ENCODE data around the gene TM9SF4. TPM values are rescaled to one million over a fixed set of nuclear protein-coding genes. Genes with fewer than 3 reads are reported as not detected.

The TM9SF4 gene
- total RNA-seq, 1 experiment from 2014 or later: 36.9 TPM

DNA sequence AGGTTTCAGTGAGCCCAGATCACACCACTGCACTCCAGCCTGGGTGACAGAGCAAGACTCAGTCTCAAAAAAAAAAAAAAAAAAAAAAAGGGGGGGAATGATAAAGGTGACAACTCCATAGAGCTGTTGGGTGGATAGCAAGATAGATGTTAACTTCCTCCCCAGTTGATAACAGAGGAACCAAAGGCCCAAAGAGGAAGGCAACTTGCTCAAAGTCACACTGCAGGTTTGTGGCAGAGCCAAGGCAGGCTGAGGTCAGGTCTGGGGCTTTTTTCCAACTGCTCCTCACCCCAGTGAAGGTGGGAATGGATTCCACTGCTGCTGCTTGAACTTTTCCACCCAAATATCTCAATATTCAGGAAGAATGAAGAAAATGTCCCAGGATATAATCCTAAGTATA lies 30.7 kb upstream of the TM9SF4 start:
- no peak overlapping the region for H3K4me3 ChIP-seq (ENCODE audit: insufficient read depth, low read depth, low read length)
- no peaks in the 10 kb centered on the region for H3K27me3 ChIP-seq (ENCODE audit: control insufficient read depth, insufficient read depth, low read length)
- no peaks in the 10 kb centered on the region for H3K36me3 ChIP-seq (replicated peaks; ENCODE audit: control insufficient read depth, insufficient read depth, low read length)
- DNase-seq: no peak

GRCh38 chr20:32079655-32080109 lies 29.8 kb upstream of the TM9SF4 start:
- H3K4me3 ChIP-seq (ENCODE audit: insufficient read depth, low read depth, low read length): no peak overlapping the region
- DNase-seq: peak; percentile 62
- no peaks in the 10 kb centered on the region for H3K27me3 ChIP-seq (ENCODE audit: control insufficient read depth, insufficient read depth, low read length)
- no peaks in the 10 kb centered on the region for H3K36me3 ChIP-seq (replicated peaks; ENCODE audit: control insufficient read depth, insufficient read depth, low read length)

- no peak for DNase-seq
- Histone ChIP-seq H3K27me3 (ENCODE audit: control insufficient read depth, insufficient read depth, low read length) (no peaks in the 10 kb centered on the region), H3K4me3 (ENCODE audit: insufficient read depth, low read depth, low read length) (no peak overlapping the region), H3K36me3 (replicated peaks; ENCODE audit: control insufficient read depth, insufficient read depth, low read length) (no peaks in the 10 kb centered on the region)
Observed at GRCh38 chr20:32080783-32081182, 28.7 kb upstream of the TM9SF4 start.

DNA sequence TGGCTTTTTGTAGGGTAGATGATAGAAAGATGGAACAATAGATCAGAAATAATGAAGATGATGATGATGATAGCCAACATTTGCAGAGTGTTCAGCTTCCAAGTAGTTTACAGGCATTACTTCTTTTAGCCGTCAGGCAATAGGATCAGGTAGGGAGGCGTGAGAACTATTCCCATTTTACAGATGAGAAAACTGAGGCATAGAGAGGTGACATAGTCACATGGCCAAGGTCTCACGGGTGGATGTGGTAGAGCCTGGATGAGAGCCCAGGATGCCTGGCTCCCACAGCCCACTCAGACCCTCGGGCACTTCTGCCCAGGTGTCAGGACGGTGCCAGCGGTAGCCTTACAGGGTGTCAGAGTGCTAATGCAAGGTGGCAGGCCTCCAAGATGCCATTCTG lies 26.0 kb upstream of the TM9SF4 start:
- no peak for DNase-seq
- H3K36me3 ChIP-seq (replicated peaks; ENCODE audit: control insufficient read depth, insufficient read depth, low read length): no peaks in the 10 kb centered on the region
- H3K27me3 ChIP-seq (ENCODE audit: control insufficient read depth, insufficient read depth, low read length): no peaks in the 10 kb centered on the region
- no peak overlapping the region for H3K4me3 ChIP-seq (ENCODE audit: insufficient read depth, low read depth, low read length)

DNA sequence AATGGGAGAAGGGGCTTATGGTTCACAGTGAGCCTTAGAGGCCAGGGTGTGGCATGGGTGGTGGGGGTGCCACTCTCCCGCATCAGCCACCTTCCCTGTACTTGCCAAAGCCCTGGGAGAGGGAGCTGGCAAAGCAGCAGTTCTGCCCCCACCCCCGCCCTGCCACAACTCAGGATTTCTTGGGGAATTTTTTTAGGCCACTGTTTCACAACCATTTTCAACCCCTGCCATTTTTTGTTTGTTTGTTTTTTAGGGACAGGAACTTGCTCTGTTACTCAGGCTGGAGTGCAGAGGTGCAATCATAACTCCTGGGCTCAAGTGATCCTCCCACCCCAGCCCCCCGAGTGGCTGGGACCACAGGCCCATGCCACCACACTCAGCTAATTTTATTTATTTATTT lies 22.4 kb upstream of the TM9SF4 start:
- no peak for DNase-seq
- H3K27me3 ChIP-seq (ENCODE audit: control insufficient read depth, insufficient read depth, low read length): no peaks in the 10 kb centered on the region
- no peak overlapping the region for H3K4me3 ChIP-seq (ENCODE audit: insufficient read depth, low read depth, low read length)
- no peaks in the 10 kb centered on the region for H3K36me3 ChIP-seq (replicated peaks; ENCODE audit: control insufficient read depth, insufficient read depth, low read length)

- no peak overlapping the region for H3K4me3 ChIP-seq (ENCODE audit: insufficient read depth, low read depth, low read length)
- DNase-seq: no peak
- H3K36me3 ChIP-seq (replicated peaks; ENCODE audit: control insufficient read depth, insufficient read depth, low read length): no peaks in the 10 kb centered on the region
- no peaks in the 10 kb centered on the region for H3K27me3 ChIP-seq (ENCODE audit: control insufficient read depth, insufficient read depth, low read length)
Observed at GRCh38 chr20:32088759-32089158, 20.8 kb upstream of the TM9SF4 start.

DNA sequence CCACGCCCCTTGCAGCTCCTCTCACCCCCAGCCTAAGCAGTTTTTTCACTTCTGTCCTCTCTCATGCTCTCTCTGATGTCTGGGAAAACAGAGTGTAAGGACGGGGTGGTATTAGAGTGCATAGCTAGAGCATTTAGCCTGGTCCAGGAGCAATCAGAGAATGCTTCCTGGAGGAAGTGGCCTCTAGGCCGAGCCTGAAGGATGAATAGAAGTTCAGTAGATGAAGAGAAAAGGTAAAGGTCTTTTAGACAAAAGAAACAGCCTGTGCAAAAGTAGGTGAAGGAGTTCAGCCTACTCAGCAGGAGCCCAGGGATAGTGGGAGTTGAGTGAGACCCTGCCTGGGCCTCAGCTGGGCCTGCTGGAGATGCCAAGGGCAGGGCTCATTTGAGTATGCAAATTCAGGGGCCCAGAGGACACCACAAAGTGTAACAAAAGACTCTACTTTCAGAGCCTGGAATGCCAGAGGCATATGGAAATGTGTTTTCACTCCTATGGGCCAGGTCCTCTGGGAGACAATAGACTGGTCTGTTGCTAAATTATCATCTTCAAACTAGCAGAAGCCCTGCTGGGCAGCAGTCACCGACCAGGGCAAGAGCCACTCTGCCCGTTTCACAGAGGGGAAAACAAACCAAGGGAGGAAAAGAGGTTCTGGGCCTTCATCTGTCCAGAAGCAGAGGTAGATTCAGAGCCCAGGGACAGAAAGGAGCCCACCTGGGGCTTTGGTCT lies 19.7 kb upstream of the TM9SF4 start:
- no peaks in the 10 kb centered on the region for H3K27me3 ChIP-seq (ENCODE audit: control insufficient read depth, insufficient read depth, low read length)
- H3K36me3 ChIP-seq (replicated peaks; ENCODE audit: control insufficient read depth, insufficient read depth, low read length): no peaks in the 10 kb centered on the region
- DNase-seq: peak; percentile 87
- H3K4me3 ChIP-seq (ENCODE audit: insufficient read depth, low read depth, low read length): no peak overlapping the region

GRCh38 chr20:32091888-32092346 lies 17.6 kb upstream of the TM9SF4 start:
- no peaks in the 10 kb centered on the region for H3K27me3 ChIP-seq (ENCODE audit: control insufficient read depth, insufficient read depth, low read length)
- H3K36me3 ChIP-seq (replicated peaks; ENCODE audit: control insufficient read depth, insufficient read depth, low read length): no peaks in the 10 kb centered on the region
- peak; percentile 82 for DNase-seq
- H3K4me3 ChIP-seq (ENCODE audit: insufficient read depth, low read depth, low read length): no peak overlapping the region

DNA sequence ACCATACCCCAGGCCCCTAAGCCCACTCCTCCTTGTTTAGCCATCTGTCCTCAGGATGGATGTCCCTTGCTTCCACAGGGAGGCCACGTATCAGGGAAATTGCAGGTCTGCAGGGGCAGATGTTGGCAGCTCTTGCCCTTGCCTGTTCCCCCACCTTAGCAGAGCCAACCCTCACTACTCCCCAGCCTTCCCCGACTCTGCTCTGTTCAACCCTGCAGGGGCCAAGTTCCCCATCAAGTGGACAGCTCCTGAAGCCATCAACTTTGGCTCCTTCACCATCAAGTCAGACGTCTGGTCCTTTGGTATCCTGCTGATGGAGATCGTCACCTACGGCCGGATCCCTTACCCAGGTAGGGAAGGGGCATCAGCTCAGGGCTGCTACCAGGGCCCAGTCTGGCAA lies 10.7 kb upstream of the TM9SF4 start:
- H3K27me3 ChIP-seq (ENCODE audit: control insufficient read depth, insufficient read depth, low read length): peaks cover 2% of the 10 kb centered on the region; the same call in 1 of the 2 replicates
- H3K4me3 ChIP-seq (ENCODE audit: insufficient read depth, low read depth, low read length): no peak overlapping the region
- no peak for DNase-seq
- no peaks in the 10 kb centered on the region for H3K36me3 ChIP-seq (replicated peaks; ENCODE audit: control insufficient read depth, insufficient read depth, low read length)

- Histone ChIP-seq H3K27me3 (ENCODE audit: control insufficient read depth, insufficient read depth, low read length) (no peaks in the 10 kb centered on the region; the same call in 1 of the 2 replicates), H3K4me3 (ENCODE audit: insufficient read depth, low read depth, low read length) (no peak overlapping the region; the same call in 1 of the 2 replicates), H3K36me3 (replicated peaks; ENCODE audit: control insufficient read depth, insufficient read depth, low read length) (no peaks in the 10 kb centered on the region; the same call in 1 of the 2 replicates)
- DNase-seq: no peak
Observed at GRCh38 chr20:32108814-32109391, 611 bp upstream of the TM9SF4 start.

DNA sequence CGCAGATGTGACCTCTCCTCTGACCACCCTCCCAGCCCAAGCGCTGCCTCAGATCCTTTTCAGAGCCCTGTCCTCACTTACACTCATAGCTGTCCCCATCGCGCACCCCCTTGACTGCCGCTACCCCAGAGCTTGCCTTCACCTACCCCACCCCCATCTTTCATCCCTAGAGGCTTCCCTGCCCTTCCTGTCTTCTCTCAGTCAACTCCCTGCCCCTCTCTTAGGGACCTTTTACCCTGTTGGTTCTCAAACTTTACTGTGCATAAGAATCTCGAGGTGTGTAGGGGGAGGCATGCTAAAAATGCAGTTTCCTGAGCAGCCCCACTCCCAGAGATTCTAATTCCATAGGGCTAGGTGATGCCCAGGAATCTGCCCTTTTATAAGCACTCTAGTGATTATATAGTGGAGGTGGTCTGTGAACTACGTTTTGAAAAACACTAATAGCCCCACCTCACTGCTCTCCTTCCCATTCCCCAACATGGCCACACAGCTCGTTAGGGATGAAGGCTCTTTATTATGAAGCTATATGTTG lies 725 bp downstream of the TM9SF4 start:
- DNase-seq: no peak
- peaks cover under 1% of the 10 kb centered on the region for H3K36me3 ChIP-seq (replicated peaks; ENCODE audit: control insufficient read depth, insufficient read depth, low read length)
- H3K27me3 ChIP-seq (ENCODE audit: control insufficient read depth, insufficient read depth, low read length): no peaks in the 10 kb centered on the region

DNA sequence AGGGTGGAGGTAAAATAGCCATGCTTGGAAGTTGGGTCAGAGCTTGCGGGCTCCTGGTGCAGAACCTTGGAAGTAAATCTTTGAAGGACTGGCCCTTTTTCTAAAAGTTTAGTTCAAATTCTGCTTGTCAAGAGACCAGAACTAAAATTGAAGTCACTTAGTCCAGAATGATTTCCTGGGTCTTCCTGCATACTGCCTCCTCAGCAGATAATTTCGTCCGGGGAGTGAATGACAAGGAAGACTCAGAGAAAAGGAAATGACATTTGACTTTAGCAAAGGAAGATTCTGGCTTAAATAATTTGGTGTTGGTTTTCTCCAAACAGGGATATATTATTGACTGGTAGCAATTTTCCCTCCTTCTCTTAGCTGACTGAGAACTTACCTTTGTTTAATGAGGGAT lies 1.2 kb downstream of the TM9SF4 start:
- Histone ChIP-seq H3K27me3 (ENCODE audit: control insufficient read depth, insufficient read depth, low read length) (no peaks in the 10 kb centered on the region), H3K4me3 (ENCODE audit: insufficient read depth, low read depth, low read length) (peak overlapping the region; percentile 71; the same call in 1 of the 2 replicates), H3K36me3 (replicated peaks; ENCODE audit: control insufficient read depth, insufficient read depth, low read length) (peaks cover 2% of the 10 kb centered on the region)
- no peak for DNase-seq

More for the DNA sequence above, 725 bp downstream of the TM9SF4 start:
- peak overlapping the region; percentile 71 for H3K4me3 ChIP-seq (ENCODE audit: insufficient read depth, low read depth, low read length)

DNA sequence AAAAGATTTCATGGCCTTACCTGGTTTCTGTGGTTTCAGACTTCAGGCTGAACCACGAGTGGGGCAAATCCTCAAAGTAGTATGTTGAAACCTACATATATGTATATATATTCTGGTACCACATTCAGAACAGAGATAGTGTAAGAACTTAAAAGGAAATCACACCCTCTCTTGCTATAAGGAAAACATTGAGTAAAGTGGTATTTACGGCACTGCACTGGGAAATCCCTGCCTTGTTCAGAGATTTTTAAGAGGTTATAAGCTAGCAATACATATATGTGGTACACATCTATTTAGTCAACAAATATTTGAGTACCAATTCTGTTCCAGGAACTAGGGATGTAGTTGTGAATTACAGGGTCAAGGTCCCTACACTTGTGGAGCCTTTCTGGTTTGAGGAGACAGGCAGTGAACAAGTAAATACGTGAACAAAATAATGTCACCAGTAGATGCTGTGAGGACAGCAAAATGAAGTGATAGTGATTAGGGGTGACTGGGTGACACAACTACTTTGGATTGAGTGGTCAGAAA lies 1.7 kb downstream of the TM9SF4 start:
- Histone ChIP-seq H3K4me3 (ENCODE audit: insufficient read depth, low read depth, low read length) (no peak overlapping the region), H3K27me3 (ENCODE audit: control insufficient read depth, insufficient read depth, low read length) (no peaks in the 10 kb centered on the region), H3K36me3 (replicated peaks; ENCODE audit: control insufficient read depth, insufficient read depth, low read length) (peaks cover 2% of the 10 kb centered on the region)
- DNase-seq: no peak

DNA sequence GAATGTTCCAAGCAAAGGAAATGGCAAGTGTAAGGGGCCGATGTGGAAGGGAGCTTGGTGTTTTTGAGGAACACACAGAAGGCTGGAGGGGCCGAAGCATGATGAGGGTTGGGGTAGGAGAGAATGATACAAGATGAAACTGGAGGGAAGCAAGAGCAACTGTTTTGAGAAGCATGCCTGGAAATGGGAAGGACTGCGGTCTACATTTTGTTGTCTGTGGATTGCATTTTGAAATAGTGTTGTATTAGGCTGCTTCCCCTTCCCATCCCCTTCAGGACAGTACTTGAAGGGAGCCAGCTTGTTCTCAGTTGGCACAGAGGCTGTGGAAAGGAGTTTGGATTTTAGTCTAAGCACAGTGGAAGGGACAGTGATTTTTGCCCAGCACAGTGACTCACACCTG lies 2.2 kb downstream of the TM9SF4 start:
- DNase-seq: no peak
- Histone ChIP-seq H3K4me3 (ENCODE audit: insufficient read depth, low read depth, low read length) (no peak overlapping the region), H3K27me3 (ENCODE audit: control insufficient read depth, insufficient read depth, low read length) (no peaks in the 10 kb centered on the region), H3K36me3 (replicated peaks; ENCODE audit: control insufficient read depth, insufficient read depth, low read length) (peaks cover 2% of the 10 kb centered on the region)

DNA sequence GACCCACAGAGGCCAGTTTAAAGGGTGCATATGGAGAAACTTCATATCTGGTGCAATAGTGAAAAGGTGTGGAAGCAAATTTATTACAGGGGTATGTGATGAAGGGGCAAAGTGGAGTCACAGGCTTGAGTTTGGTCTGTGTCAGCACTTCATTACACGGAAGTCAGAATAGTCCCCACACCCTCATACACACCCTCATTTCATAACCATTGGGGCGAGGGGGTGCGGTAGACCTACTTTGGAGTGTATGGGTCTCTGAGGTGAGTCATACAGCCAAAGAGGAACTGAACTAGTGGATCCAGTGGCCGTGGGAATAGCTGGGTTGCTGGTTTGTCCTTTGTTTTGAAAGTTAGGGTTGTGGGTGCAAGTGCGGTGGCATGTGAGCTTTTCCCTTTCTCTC lies 3.3 kb downstream of the TM9SF4 start:
- Histone ChIP-seq H3K36me3 (replicated peaks; ENCODE audit: control insufficient read depth, insufficient read depth, low read length) (peaks cover 2% of the 10 kb centered on the region), H3K27me3 (ENCODE audit: control insufficient read depth, insufficient read depth, low read length) (no peaks in the 10 kb centered on the region), H3K4me3 (ENCODE audit: insufficient read depth, low read depth, low read length) (no peak overlapping the region)
- no peak for DNase-seq
